LNCaP clone FGC (cell line): Measurements from ENCODE around the gene ZP3.
"Not testable (repeated sequence)": the region's sequence is repeated elsewhere in the genome, so short reads cannot be mapped to it uniquely, and the experiment has no call there.

ENCODE experiments used
- DNase-seq: peaks from one replicate; pipeline ENCODE4 v3.0.0-alpha.2; 2011; ENCODE audit warnings: low read depth
- H3K4me3 ChIP-seq: 2 replicates; pipeline ENCODE4 v1.5.1; 2011; ENCODE audit warnings: mild to moderate bottlenecking, low read depth, low read length, control low read depth
- CTCF ChIP-seq: IDR thresholded peaks from 2 replicates; pipeline ENCODE4 v1.5.1; 2012; ENCODE audit warnings: mild to moderate bottlenecking; ENCODE audit not compliant: control insufficient read depth, insufficient read depth; ENCODE audit errors: extremely low read depth

ZP3 gene

GRCh38 chr7:76425156-76425555, 406 bp downstream of the ZP3 start:
- H3K4me3 ChIP-seq: no peak overlapping the region
- DNase-seq: no peak
- TF ChIP-seq CTCF: no peak

GRCh38 chr7:76425558-76425957, 808 bp downstream of the ZP3 start:
- not testable (repeated sequence) for DNase-seq, H3K4me3 ChIP-seq

- no peak overlapping the region for H3K4me3 ChIP-seq
- no peak for TF ChIP-seq CTCF
- no peak for DNase-seq
Measured at GRCh38 chr7:76426246-76426645, 1.5 kb downstream of the ZP3 start.

DNA sequence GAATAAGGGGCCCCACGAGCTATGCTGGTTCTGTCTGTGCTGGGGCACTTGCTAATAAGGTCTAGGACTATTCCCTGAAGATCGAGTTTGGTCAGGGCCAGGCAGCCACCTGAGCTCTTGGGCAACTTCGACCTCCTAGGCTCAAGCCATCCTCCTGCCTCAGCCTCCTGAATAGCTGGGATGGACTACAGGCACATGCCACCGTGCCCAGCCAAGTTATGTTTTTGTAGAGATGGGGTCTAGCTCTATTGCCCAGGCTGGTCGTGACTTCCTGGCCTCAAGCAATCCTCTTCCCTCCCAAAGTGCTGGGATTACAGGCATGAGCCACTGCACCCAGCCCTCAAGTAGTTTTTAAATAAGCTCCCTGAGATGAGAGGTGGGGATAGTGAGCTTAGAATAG, 2.9 kb downstream of the ZP3 start:
- no peak overlapping the region for H3K4me3 ChIP-seq
- DNase-seq: no peak
- TF ChIP-seq CTCF: no peak

GRCh38 chr7:76428149-76428823, 3.5 kb downstream of the ZP3 start:
- DNase-seq: no peak
- no peak for TF ChIP-seq CTCF
- no peak overlapping the region for H3K4me3 ChIP-seq

- TF ChIP-seq CTCF: no peak
- no peak overlapping the region for H3K4me3 ChIP-seq
- no peak for DNase-seq
Measured at GRCh38 chr7:76428868-76429805, 4.4 kb downstream of the ZP3 start.

GRCh38 chr7:76430211-76430610, 5.5 kb downstream of the ZP3 start:
- no peak for TF ChIP-seq CTCF
- no peak for DNase-seq
- H3K4me3 ChIP-seq: no peak overlapping the region
